ENCODE data around the gene AP5S1.

The AP5S1 gene

GRCh38 chr20:3873507-3873906 is 53.2 kb downstream of the AP5S1 start:
- FAIRE-seq, result no peak

DNA sequence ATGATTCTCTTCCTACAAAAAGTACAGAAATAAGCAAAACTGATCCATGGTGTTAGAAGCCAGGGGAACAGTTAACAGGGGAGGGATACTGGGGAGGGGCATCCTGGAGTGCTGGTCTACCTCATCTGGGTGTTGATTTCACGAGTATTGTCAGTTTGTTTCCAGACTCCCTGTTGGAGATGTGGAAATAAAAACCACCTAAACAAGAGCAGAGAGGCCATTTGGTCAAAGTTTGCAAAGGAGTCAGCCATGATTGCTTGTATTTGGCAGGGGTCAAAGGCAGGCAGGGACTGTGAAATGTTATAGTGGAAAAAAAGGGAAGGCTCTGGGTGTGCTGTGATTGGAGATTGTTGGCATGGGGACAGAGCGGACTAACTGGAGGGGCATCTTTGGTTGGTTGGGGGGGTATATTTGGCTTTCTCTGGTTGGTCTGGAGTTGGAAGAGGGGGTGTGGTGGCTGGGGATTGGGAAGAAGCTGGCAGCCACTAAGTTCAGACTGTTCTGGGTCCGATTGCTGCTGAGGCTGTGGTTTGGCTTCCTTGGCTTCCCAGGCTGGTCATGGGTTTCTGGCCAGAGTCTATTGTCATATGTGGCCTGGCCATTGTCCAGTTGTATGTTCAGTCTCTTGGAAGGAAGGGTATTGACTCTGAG is 54.0 kb downstream of the AP5S1 start:
- no peak for DNase-seq (ENCODE audit: low spot score)
- no peak for FAIRE-seq

More at GRCh38 chr20:3873507-3873906, 53.2 kb downstream of the AP5S1 start:
- DNase-seq (ENCODE audit: low spot score), result no peak

GRCh38 chr20:3875378-3875974 is 55.1 kb downstream of the AP5S1 start:
- no peak for DNase-seq (ENCODE audit: low spot score)
- FAIRE-seq, result no peak

GRCh38 chr20:3876000-3876399 is 55.7 kb downstream of the AP5S1 start:
- DNase-seq (ENCODE audit: low spot score), result no peak
- no peak for FAIRE-seq

GRCh38 chr20:3876676-3877075 is 56.3 kb downstream of the AP5S1 start:
- no peak for DNase-seq (ENCODE audit: low spot score)
- FAIRE-seq, result no peak
